Right atrium auricular region (tissue), 2 donors: ENCODE measurements around the gene TMEM150A. TPM values are rescaled to one million over a fixed set of nuclear protein-coding genes. Genes with fewer than 3 reads are reported as not detected.
A peak's percentile ranks its signal among the peaks of the same experiment; 100 is the strongest.

Experiments
- DNase-seq: peaks from one replicate; pipeline ENCODE4 v3.0.0-alpha.2; 2019; ENCODE audit warnings: low spot score
- H3K27ac ChIP-seq, 2 donors: fragments of 200-600 bp; sonication (generic); 1 replicate in 1 of 2; 2 replicates in 1 of 2; pipeline ENCODE4 v1.5.1; 2016 to 2019
- H3K27me3 ChIP-seq, 2 donors: fragments of 200-600 bp; sonication (generic); one replicate each; pipeline versions ENCODE4 v1.5.1 to v1.6.0; 2017 to 2019
- H3K36me3 ChIP-seq: fragments of 200-600 bp; sonication (generic); one replicate; pipeline ENCODE4 v1.5.1; 2016
- H3K4me1 ChIP-seq, 2 donors: fragments of 200-600 bp; sonication (generic); one replicate each; pipeline versions ENCODE4 v1.5.1 to v1.6.0; 2017 to 2019
- H3K4me3 ChIP-seq, 2 donors: fragments of 200-600 bp; sonication (generic); 1 replicate in 1 of 2; 2 replicates in 1 of 2; pipeline ENCODE4 v1.5.1; 2017 to 2019; ENCODE audit warnings: mild to moderate bottlenecking in 1 of 2, moderate library complexity in 1 of 2
- H3K9me3 ChIP-seq, 2 donors: fragments of 200-600 bp; sonication (generic); one replicate each; pipeline ENCODE4 v1.5.1; 2019
- total RNA-seq, 2 donors: library from RNA; depleted of rRNA; stranded (reverse); fragments of >200 nt; gene quantifications; one replicate each; pipeline ENCODE4 v1.1.0, GENCODE V29; 2016
- TF ChIP-seq, protein P1 (sequence below), 2 donors: fragments of 200-600 bp; sonication (generic); IDR thresholded peaks; one replicate each; pipeline ENCODE4 v1.5.1; 2019; ENCODE audit warnings: antibody characterized with exemption in 2 of 2

The TMEM150A gene
- total RNA-seq, 2 donors from 2014 or later: 15.8 to 21.7 TPM

GRCh38 chr2:85588645-85589044 is 13.9 kb downstream of the TMEM150A start:
- no peak overlapping the region for H3K4me3 ChIP-seq
- no peak for DNase-seq
- peak overlapping the region; percentile 66 to 79 for H3K27ac ChIP-seq
- no peaks in the 10 kb centered on the region for H3K9me3 ChIP-seq
- peaks cover 4 to 83% of the 10 kb centered on the region in 2 donors for H3K4me1 ChIP-seq
- TF ChIP-seq, protein P1, sequence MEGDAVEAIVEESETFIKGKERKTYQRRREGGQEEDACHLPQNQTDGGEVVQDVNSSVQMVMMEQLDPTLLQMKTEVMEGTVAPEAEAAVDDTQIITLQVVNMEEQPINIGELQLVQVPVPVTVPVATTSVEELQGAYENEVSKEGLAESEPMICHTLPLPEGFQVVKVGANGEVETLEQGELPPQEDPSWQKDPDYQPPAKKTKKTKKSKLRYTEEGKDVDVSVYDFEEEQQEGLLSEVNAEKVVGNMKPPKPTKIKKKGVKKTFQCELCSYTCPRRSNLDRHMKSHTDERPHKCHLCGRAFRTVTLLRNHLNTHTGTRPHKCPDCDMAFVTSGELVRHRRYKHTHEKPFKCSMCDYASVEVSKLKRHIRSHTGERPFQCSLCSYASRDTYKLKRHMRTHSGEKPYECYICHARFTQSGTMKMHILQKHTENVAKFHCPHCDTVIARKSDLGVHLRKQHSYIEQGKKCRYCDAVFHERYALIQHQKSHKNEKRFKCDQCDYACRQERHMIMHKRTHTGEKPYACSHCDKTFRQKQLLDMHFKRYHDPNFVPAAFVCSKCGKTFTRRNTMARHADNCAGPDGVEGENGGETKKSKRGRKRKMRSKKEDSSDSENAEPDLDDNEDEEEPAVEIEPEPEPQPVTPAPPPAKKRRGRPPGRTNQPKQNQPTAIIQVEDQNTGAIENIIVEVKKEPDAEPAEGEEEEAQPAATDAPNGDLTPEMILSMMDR (IDR thresholded peaks at IDR 0.05): no peak
- no peaks in the 10 kb centered on the region for H3K27me3 ChIP-seq
- no peaks in the 10 kb centered on the region for H3K36me3 ChIP-seq

GRCh38 chr2:85588236-85588635 is 14.3 kb downstream of the TMEM150A start:
- no peaks in the 10 kb centered on the region for H3K9me3 ChIP-seq
- no peak for DNase-seq
- H3K4me3 ChIP-seq: no peak overlapping the region
- peaks cover 4 to 83% of the 10 kb centered on the region in 2 donors for H3K4me1 ChIP-seq
- TF ChIP-seq, protein P1 (IDR thresholded peaks at IDR 0.05): no peak
- no peaks in the 10 kb centered on the region for H3K36me3 ChIP-seq
- H3K27ac ChIP-seq: peak overlapping the region; percentile 66 to 79
- H3K27me3 ChIP-seq: no peaks in the 10 kb centered on the region

DNA sequence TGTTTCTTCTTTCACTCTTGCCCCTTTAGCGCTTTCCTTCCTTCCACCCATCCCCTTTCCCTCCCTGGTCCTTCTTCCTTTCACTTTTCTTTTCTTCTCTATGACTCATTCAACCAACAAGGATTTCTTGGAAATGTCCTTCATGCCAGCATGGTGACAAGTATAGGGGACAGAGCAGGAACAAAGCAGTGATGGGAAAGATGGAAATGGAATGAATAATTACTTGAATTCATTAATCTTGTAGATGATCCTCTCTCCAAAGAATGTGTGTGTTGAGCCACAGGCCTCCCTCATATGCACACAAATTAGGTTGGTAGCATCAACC is 16.8 kb downstream of the TMEM150A start:
- TF ChIP-seq, protein P1 (IDR thresholded peaks at IDR 0.05): no peak
- no peaks in the 10 kb centered on the region for H3K9me3 ChIP-seq
- peak overlapping the region; percentile 90 to 98 for H3K27ac ChIP-seq
- H3K4me1 ChIP-seq: peaks cover 4 to 67% of the 10 kb centered on the region in 2 donors
- no peaks in the 10 kb centered on the region for H3K27me3 ChIP-seq
- H3K4me3 ChIP-seq: peak overlapping the region in 1 of 2 donors; percentile 68
- H3K36me3 ChIP-seq: no peaks in the 10 kb centered on the region
- DNase-seq: no peak

DNA sequence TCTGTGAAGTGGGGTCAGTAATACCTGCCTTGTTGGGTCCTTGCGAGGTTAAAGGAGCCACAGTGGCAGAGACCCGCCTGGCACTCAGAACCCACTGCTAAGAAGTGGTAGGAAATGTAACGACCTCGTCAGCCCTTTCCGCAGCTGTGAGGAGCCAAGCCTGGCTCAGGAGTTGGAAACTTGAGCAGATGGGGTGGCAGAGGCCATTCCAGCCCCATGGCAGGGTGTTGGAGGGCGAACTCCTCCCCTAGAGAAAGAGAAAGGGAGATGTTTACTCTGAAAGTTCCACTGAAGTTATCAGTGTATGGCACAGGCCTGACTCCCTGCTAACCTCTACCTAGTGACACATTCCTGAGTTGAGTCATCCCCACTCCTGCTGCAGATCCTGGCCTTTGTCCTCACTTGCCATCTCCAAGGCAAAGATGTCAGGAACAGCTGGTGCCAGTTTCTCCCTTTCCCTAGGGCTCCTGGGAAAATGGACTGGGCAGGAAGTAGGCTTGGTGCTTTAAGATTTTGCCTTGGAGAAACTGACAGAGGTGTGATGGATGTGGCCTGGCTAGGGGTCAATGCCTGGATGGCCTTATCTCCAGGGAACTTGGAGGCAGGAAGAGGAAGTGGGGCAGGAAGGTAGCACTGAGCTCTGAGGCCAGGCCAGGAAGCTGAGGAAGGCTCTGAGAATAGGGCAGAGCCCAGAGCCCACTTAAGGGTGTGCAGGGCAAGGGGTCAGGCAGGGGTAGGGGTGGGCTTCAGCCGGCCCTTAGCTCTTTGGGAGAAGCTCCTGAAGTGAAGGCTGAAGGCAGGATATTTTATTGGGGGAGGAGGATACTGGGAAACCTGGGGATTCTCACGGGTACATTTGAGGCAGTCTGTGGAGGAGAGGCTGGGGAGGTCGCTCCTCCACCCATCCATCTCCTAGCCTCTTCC is 17.4 kb downstream of the TMEM150A start:
- TF ChIP-seq, protein P1 (IDR thresholded peaks at IDR 0.05): no peak

DNA sequence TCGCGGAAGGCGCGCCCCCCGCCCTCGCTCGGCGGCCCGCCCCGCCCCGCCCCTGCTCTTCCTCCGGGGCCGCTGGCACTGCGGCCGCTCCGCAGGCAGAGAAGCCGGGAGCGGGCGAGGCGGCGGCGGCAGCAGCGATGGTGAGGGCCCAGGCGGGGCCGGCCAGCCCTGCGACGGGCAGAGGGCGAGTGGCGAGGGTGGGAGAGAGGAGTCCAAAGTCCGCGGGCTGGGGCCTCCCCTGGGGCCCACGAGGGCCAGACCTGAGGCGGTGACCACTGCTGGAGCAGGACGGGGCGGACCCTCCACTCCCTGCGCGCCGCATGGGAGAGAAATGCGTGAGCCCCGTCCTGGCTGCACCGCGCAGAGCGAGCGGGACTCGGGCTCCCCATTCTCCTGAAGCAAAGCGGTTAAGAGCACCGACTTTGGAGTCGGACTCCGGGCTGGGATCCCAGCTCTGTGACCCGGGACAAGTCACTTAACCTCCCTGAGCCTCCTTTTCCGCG is 18.1 kb downstream of the TMEM150A start, which contains the start of gene VAMP5:
Gene VAMP5, plus strand, starts transcription at position 78 of the 503 bp plus-strand sequence. Its CDS starts 60 bp downstream, at position 138.
- peak within 1 kb of the TSS; percentile 63 to 68 for H3K4me3 ChIP-seq
- H3K4me1 ChIP-seq: peaks cover 4 to 63% of the 10 kb centered on the region in 2 donors
- no peaks in the 10 kb centered on the region for H3K36me3 ChIP-seq
- peak within 1 kb of the TSS; percentile 90 to 98 for H3K27ac ChIP-seq
- DNase-seq: no peak
- TF ChIP-seq, protein P1 (IDR thresholded peaks at IDR 0.05): no peak
- no peaks in the 10 kb centered on the region for H3K27me3 ChIP-seq
- H3K9me3 ChIP-seq: no peaks in the 10 kb centered on the region

More for the DNA sequence above, 17.4 kb downstream of the TMEM150A start:
- Histone ChIP-seq H3K9me3 (no peaks in the 10 kb centered on the region), H3K27me3 (no peaks in the 10 kb centered on the region), H3K4me3 (peak overlapping the region; percentile 63 to 68), H3K36me3 (no peaks in the 10 kb centered on the region), H3K27ac (peak overlapping the region; percentile 90 to 98), H3K4me1 (peaks cover 4 to 63% of the 10 kb centered on the region in 2 donors)
- DNase-seq: peak; percentile 75
